Activated B cell treated with CpG ODN at 0.5 μM for 24 hours (primary cell): ENCODE results near the gene CD14. TPM values are rescaled to one million over a fixed set of nuclear protein-coding genes. Genes with fewer than 3 reads are reported as not detected.

Source experiments
- ATAC-seq: fragments of 200-7000 bp; cut with Tn5 transposase; one replicate; pipeline ENCODE4 v1.10.0; 2021; ENCODE audit warnings: low read depth, mild to moderate bottlenecking, moderate library complexity
- CTCF ChIA-PET: fragments of 350-600 bp; sonication (Branson Sonifier 250); formaldehyde crosslinking; loops from one replicate; lab custom pipeline; 2021; ENCODE audit warnings: antibody characterized with exemption; lab: Charles Lee
- POLR2A ChIA-PET: fragments of 350-600 bp; sonication (Branson Sonifier 250); formaldehyde crosslinking; loops from one replicate; lab custom pipeline; 2021; ENCODE audit warnings: antibody characterized with exemption; lab: Charles Lee
- DNase-seq: peaks from one replicate; pipeline ENCODE4 v3.0.0; 2022
- H3K27ac Mint-ChIP-seq: one replicate; pipeline ENCODE4 v1.8.0; 2020; ENCODE audit warnings: mixed read lengths
- H3K27me3 Mint-ChIP-seq: one replicate; pipeline ENCODE4 v1.8.0; 2021; ENCODE audit warnings: mixed read lengths
- H3K36me3 Mint-ChIP-seq: one replicate; pipeline ENCODE4 v1.8.0; 2021; ENCODE audit warnings: low read depth, mixed read lengths
- H3K4me1 Mint-ChIP-seq: one replicate; pipeline ENCODE4 v1.8.0; 2021; ENCODE audit warnings: mixed read lengths
- H3K4me3 Mint-ChIP-seq: one replicate; pipeline ENCODE4 v1.8.0; 2020; ENCODE audit warnings: mild to moderate bottlenecking, mixed read lengths
- H3K9me3 Mint-ChIP-seq: one replicate; pipeline ENCODE4 v1.8.0; 2020; ENCODE audit warnings: mixed read lengths
- CTCF ChIP-seq: fragments of 200-600 bp; IDR thresholded peaks from one replicate; pipeline ENCODE4 v1.8.0; 2022; ENCODE audit warnings: antibody characterized with exemption, mild to moderate bottlenecking
- intact Hi-C: fragments of 100-400 bp; cut with micrococcal nuclease; formaldehyde crosslinking; loops from one replicate; pipeline ENCODE4 v1.15.1; 2024
- total RNA-seq: library from RNA; stranded (reverse); gene quantifications from 2 replicates; pipeline ENCODE4 v1.2.3, GENCODE V29; 2022

CD14 gene
- total RNA-seq, 1 donor from 2014 or later: 1.2 TPM

- no peaks in the 10 kb centered on the region for H3K9me3 Mint-ChIP-seq
- no peak overlapping the region for H3K27ac Mint-ChIP-seq
- DNase-seq (no peak), ATAC-seq (no peak)
- H3K27me3 Mint-ChIP-seq: peaks cover under 1% of the 10 kb centered on the region
- POLR2A ChIA-PET: no interaction called here
- H3K4me3 Mint-ChIP-seq: no peak overlapping the region
- CTCF ChIA-PET: no interaction called here
- H3K36me3 Mint-ChIP-seq: no peaks in the 10 kb centered on the region
- no peaks in the 10 kb centered on the region for H3K4me1 Mint-ChIP-seq
- no peak for TF ChIP-seq CTCF
- intact Hi-C loops: no loop called here
Measured at GRCh38 chr5:140590861-140591260, 42.1 kb downstream of the CD14 start.

DNA sequence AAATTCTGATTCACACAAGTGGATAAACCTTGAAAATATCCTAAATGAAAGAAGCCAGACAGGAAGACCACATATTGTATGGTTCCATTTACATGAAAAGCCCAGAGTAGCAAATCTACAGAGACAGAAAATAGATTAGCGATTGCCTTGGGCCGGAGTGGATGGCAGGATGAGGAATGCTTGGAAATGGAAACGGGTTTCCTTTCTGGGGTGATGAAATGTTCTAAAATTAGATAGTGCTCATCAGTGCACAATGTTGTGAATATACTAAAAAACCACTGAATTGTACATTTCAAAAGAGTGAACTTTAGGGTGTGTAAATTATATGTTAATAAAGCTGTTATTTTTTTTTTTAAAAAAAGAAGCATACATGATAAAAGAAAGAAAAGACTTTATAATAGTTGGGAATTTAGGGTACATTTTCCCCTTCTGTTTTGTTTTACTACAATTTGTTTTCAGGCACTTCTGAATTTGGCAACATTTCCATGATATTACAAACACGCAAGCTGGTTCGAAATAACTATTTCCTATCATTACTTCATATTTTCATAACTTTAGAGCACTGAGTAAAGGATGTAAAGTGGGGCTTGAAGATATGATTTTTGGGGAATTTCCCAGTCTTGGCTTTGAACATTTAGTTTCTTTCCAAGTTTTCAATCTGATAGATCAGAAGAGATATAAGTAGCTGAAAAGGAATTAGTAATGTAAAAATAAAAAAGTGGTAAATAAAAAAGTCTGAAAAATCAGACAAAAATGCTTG is 44.5 kb downstream of the CD14 start:
- intact Hi-C loops: no loop called here
- no peaks in the 10 kb centered on the region for H3K4me1 Mint-ChIP-seq
- ChIA-PET CTCF (no interaction called here), POLR2A (no interaction called here)
- DNase-seq: no peak
- no peak for ATAC-seq
- no peaks in the 10 kb centered on the region for H3K36me3 Mint-ChIP-seq
- no peak for TF ChIP-seq CTCF
- H3K27me3 Mint-ChIP-seq: peaks cover 2% of the 10 kb centered on the region
- no peak overlapping the region for H3K27ac Mint-ChIP-seq
- H3K9me3 Mint-ChIP-seq: peaks cover 2% of the 10 kb centered on the region
- H3K4me3 Mint-ChIP-seq: no peak overlapping the region

DNA sequence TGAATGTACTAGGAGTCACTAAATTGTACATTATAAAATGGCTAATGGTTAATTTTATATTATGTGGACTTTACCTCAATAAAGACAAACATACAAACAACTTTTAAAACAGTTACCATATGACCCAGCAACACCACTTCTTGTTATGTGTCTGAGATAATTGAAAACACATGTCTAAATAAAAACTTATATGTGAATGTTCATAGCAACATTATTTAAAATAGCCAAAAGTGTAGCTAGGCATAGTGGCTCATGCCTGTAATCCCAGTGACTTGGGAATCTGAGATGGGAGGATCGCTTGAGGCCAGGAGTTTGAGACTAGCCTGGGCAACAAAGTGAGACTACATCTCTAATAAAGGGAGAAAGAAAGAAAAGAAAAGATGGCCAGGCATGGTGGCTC is 45.5 kb downstream of the CD14 start:
- Mint-ChIP-seq H3K27me3 (peaks cover 4% of the 10 kb centered on the region), H3K4me3 (no peak overlapping the region), H3K9me3 (peaks cover 2% of the 10 kb centered on the region), H3K4me1 (no peaks in the 10 kb centered on the region), H3K36me3 (no peaks in the 10 kb centered on the region), H3K27ac (no peak overlapping the region)
- no peak for DNase-seq
- CTCF ChIA-PET: no interaction called here
- ATAC-seq: no peak
- no peak for TF ChIP-seq CTCF
- intact Hi-C loops: no loop called here
- POLR2A ChIA-PET: no interaction called here

Other genes starting within 250 kb of the CD14 start
- 166 and 187 TPM in 2 replicates for gene ANKHD1, start 231.3 kb downstream of the CD14 start, total RNA-seq
- 14.4 and 18.2 TPM in 2 replicates for gene EIF4EBP3, start 85.5 kb downstream of the CD14 start, total RNA-seq
- 41.1 and 41.8 TPM in 2 replicates for gene SRA1, start 75.7 kb downstream of the CD14 start, total RNA-seq
- 36.0 and 37.5 TPM in 2 replicates for gene APBB3, start 68.6 kb downstream of the CD14 start, total RNA-seq
- 76.0 and 77.9 TPM in 2 replicates for gene SLC35A4, start 68.3 kb downstream of the CD14 start, total RNA-seq
- 20.1 and 23.3 TPM in 2 replicates for gene TMCO6, start 6.3 kb upstream of the CD14 start, total RNA-seq
- gene NDUFA2, start 14.5 kb upstream of the CD14 start, total RNA-seq: 52.2 and 63.6 TPM in 2 replicates
- gene IK, start 14.7 kb upstream of the CD14 start, total RNA-seq: 104 and 114 TPM in 2 replicates
- 33.8 and 36.9 TPM in 2 replicates for gene WDR55, start 31.7 kb upstream of the CD14 start, total RNA-seq
- 2.6 and 3.4 TPM in 2 replicates for gene DND1, start 40.4 kb upstream of the CD14 start, total RNA-seq
- 78.2 and 84.0 TPM in 2 replicates for gene HARS1, start 58.2 kb upstream of the CD14 start, total RNA-seq
- gene HARS2, start 58.3 kb upstream of the CD14 start, total RNA-seq: 45.7 and 48.5 TPM in 2 replicates
- 67.8 and 70.2 TPM in 2 replicates for gene ZMAT2, start 67.3 kb upstream of the CD14 start, total RNA-seq
- gene PCDHA1, start 153.0 kb upstream of the CD14 start, total RNA-seq: not detected in 2 replicates
- gene PCDHA2, start 161.7 kb upstream of the CD14 start, total RNA-seq: not detected in 2 replicates
- gene PCDHA3, start 167.9 kb upstream of the CD14 start, total RNA-seq: not detected in 2 replicates
- not detected in 2 replicates for gene PCDHA4, start 173.9 kb upstream of the CD14 start, total RNA-seq
- not detected in 2 replicates for gene PCDHA5, start 188.4 kb upstream of the CD14 start, total RNA-seq
- not detected in 2 replicates for gene PCDHA6, start 194.8 kb upstream of the CD14 start, total RNA-seq
- not detected in 2 replicates for gene PCDHA7, start 201.1 kb upstream of the CD14 start, total RNA-seq
- gene PCDHA8, start 208.0 kb upstream of the CD14 start, total RNA-seq: not detected in 2 replicates
- not detected in 2 replicates for gene PCDHA9, start 215.2 kb upstream of the CD14 start, total RNA-seq
- 0.07 TPM in 1 of 2 replicates, not detected in the other for gene PCDHA10, start 222.7 kb upstream of the CD14 start, total RNA-seq
- not detected in 2 replicates for gene PCDHA11, start 235.8 kb upstream of the CD14 start, total RNA-seq
- gene PCDHA12, start 242.1 kb upstream of the CD14 start, total RNA-seq: not detected in 2 replicates
- gene PCDHA13, start 248.9 kb upstream of the CD14 start, total RNA-seq: not detected in 2 replicates